Endothelial cell of umbilical vein (primary cell): Measurements from ENCODE around the gene KLF17. TPM values are rescaled to one million over a fixed set of nuclear protein-coding genes. Genes with fewer than 3 reads are reported as not detected.

Experiments used
- BruUV-seq: library from RNA; stranded (reverse); fragments of 400-500 nt; replicated peaks from 2 replicates; lab custom pipeline; 2021; lab: Mats Ljungman, UMichigan
- CTCF ChIA-PET: fragments of 300-600, 350-600 bp; sonication (Branson Sonifier 250); formaldehyde crosslinking; loops from one replicate; lab custom pipeline; 2021; ENCODE audit warnings: antibody characterized with exemption, inconsistent platforms; lab: Charles Lee
- POLR2A ChIA-PET: fragments of 300-600, 350-600 bp; sonication (Branson Sonifier 250); formaldehyde crosslinking; loops from one replicate; lab custom pipeline; 2021; ENCODE audit warnings: antibody characterized with exemption, inconsistent platforms; lab: Charles Lee
- DNase-seq: peaks from one replicate; pipeline ENCODE4 v3.0.0-alpha.2; 2011; ENCODE audit warnings: low read depth, low spot score
- FAIRE-seq: peaks from 2 replicates; lab custom pipeline; 2011; peaks lifted over from hg19 to GRCh38; lab: Jason Lieb, UNC
- H2AFZ ChIP-seq: 2 replicates; pipeline ENCODE4 v1.6.0; 2012; ENCODE audit warnings: low read depth, low read length, control low read depth, inconsistent platforms
- H3K27ac ChIP-seq: 2 replicates; pipeline ENCODE4 v1.5.1; 2011; ENCODE audit warnings: low read depth, mild to moderate bottlenecking, control low read depth, low read length, moderate library complexity; ENCODE audit not compliant: insufficient read depth
- H3K27me3 ChIP-seq, 2 experiments: 2 replicates each; pipeline versions ENCODE4 v1.6.0 to v1.6.1; 2011; ENCODE audit warnings: low read length in 2 of 2, mixed read lengths in 1 of 2; ENCODE audit not compliant: control insufficient read depth in 2 of 2, insufficient read depth in 2 of 2
- H3K36me3 ChIP-seq, 2 experiments: 2 replicates in 1 of 2; 3 replicates in 1 of 2; pipeline ENCODE4 v1.5.1; 2011; ENCODE audit warnings: low read length in 2 of 2, mild to moderate bottlenecking in 1 of 2, moderate library complexity in 1 of 2; ENCODE audit not compliant: control insufficient read depth in 2 of 2, insufficient read depth in 2 of 2; ENCODE audit errors: extremely low read depth in 1 of 2
- H3K4me1 ChIP-seq: 3 replicates; pipeline ENCODE4 v1.5.1; 2011; ENCODE audit warnings: mild to moderate bottlenecking, low read length; ENCODE audit not compliant: control insufficient read depth, insufficient read depth; ENCODE audit errors: extremely low read depth
- H3K4me2 ChIP-seq: 2 replicates; pipeline ENCODE4 v1.6.1; 2011; ENCODE audit warnings: low read length, control low read depth, mixed read lengths; ENCODE audit not compliant: insufficient read depth
- H3K4me3 ChIP-seq, 3 experiments: fragments of 200-600 bp in 1 of 3; sonication (generic), shearing (Covaris generic) in 1 of 3; replicated peaks in 1 of 3; 2 replicates each; pipeline ENCODE4 v1.5.1; 2011 to 2016; ENCODE audit warnings: control low read depth in 3 of 3, low read length in 3 of 3, mild to moderate bottlenecking in 2 of 3, inconsistent platforms in 1 of 3, low read depth in 1 of 3, moderate library complexity in 1 of 3; ENCODE audit not compliant: insufficient read depth in 1 of 3
- H3K79me2 ChIP-seq: 2 replicates; pipeline ENCODE4 v1.6.0; 2012; ENCODE audit warnings: low read length, inconsistent platforms; ENCODE audit not compliant: control insufficient read depth, insufficient read depth
- H3K9ac ChIP-seq: replicated peaks from 2 replicates; pipeline ENCODE3; 2011; ENCODE audit warnings: low read length, control low read depth; ENCODE audit not compliant: insufficient read depth; ENCODE audit errors: extremely low read depth
- H3K9me1 ChIP-seq: replicated peaks from 3 replicates; pipeline ENCODE4 v1.6.0; 2011; ENCODE audit warnings: mild to moderate bottlenecking, low read length; ENCODE audit not compliant: control insufficient read depth, insufficient read depth; ENCODE audit errors: extremely low read depth
- H3K9me3 ChIP-seq: replicated peaks from 2 replicates; pipeline ENCODE4 v1.5.1; 2012; ENCODE audit warnings: low read length, inconsistent platforms; ENCODE audit not compliant: control insufficient read depth, insufficient read depth
- H4K20me1 ChIP-seq: replicated peaks from 2 replicates; pipeline ENCODE3; 2011; ENCODE audit warnings: mild to moderate bottlenecking, low read length; ENCODE audit not compliant: control insufficient read depth, insufficient read depth; ENCODE audit errors: extremely low read depth
- CTCF ChIP-seq, 2 donors: IDR thresholded peaks; 1 replicate in 1 of 2; 2 replicates in 1 of 2; pipeline ENCODE4 v1.5.1; 2011; ENCODE audit warnings: low read length in 2 of 2, mild to moderate bottlenecking in 2 of 2, moderate library complexity in 2 of 2, control low read depth in 1 of 2, inconsistent platforms in 1 of 2, low read depth in 1 of 2; ENCODE audit not compliant: insufficient read depth in 1 of 2; ENCODE audit errors: extremely low read depth in 1 of 2
- EZH2 ChIP-seq: IDR thresholded peaks from 2 replicates; pipeline ENCODE4 v1.6.1; 2012; ENCODE audit warnings: borderline replicate concordance, low read depth, mild to moderate bottlenecking, moderate library complexity, low read length, inconsistent platforms; ENCODE audit not compliant: severe bottlenecking
- FOS ChIP-seq: IDR thresholded peaks from 2 replicates; pipeline ENCODE4 v1.6.1; 2011; ENCODE audit warnings: mild to moderate bottlenecking, low read length, moderate library complexity, borderline replicate concordance; ENCODE audit not compliant: insufficient read depth
- GATA2 ChIP-seq: IDR thresholded peaks from 2 replicates; pipeline ENCODE4 v1.7.0; 2011; ENCODE audit warnings: low read depth, mild to moderate bottlenecking, moderate library complexity, mixed read lengths, low read length; ENCODE audit not compliant: insufficient read length, insufficient read depth
- JUN ChIP-seq: IDR thresholded peaks from 2 replicates; pipeline ENCODE4 v1.6.1; 2011; ENCODE audit warnings: borderline replicate concordance, low read depth; ENCODE audit not compliant: insufficient read length, insufficient read depth
- MAX ChIP-seq: IDR thresholded peaks from 2 replicates; pipeline ENCODE4 v1.6.1; 2011; ENCODE audit not compliant: insufficient read depth, insufficient read length
- MYC ChIP-seq: IDR thresholded peaks from one replicate; pipeline ENCODE4 v1.6.1; 2011; ENCODE audit warnings: mild to moderate bottlenecking, low read depth, low read length
- POLR2A ChIP-seq: IDR thresholded peaks from 2 replicates; pipeline ENCODE4 v1.6.1; 2012; ENCODE audit warnings: low read depth, mild to moderate bottlenecking, control low read depth, low read length
- POLR2AphosphoS5 ChIP-seq: IDR thresholded peaks from 2 replicates; pipeline ENCODE4 v1.6.1; 2012; ENCODE audit warnings: low read depth, mild to moderate bottlenecking, control low read depth, low read length, moderate library complexity; ENCODE audit not compliant: insufficient read depth
- dilution Hi-C: fragments of 300-500 bp; cut with MboI; formaldehyde crosslinking; loops from one replicate; pipeline ENCODE4 v1.15.0; 2019; ENCODE audit warnings: low sequenced_read_pairs; ENCODE audit not compliant: extremely low pct_ligation_motif_present
- intact Hi-C: fragments of 100-400 bp; cut with micrococcal nuclease; formaldehyde crosslinking; loops from one replicate; pipeline ENCODE4 v1.10.0; 2022
- polyA plus RNA-seq, 4 experiments: library from polyadenylated mRNA; depleted of rRNA in 3 of 4; stranded (reverse) in 3 of 4; unstranded in 1 of 4; fragments of >200 nt; gene quantifications; 2 replicates each; pipeline versions ENCODE4 v1.2.1 to v1.2.3, GENCODE V29; 2011 to 2012; ENCODE audit warnings: missing spikeins in 1 of 4
- total RNA-seq: library from RNA; stranded (reverse); gene quantifications from 2 replicates; pipeline ENCODE4 v1.2.3, GENCODE V29; 2021

KLF17 gene
- total and polyA plus RNA-seq, 2 donors (not counting 3 experiments of a cell fraction or from before 2014, with no cell fraction given) = not detected

- CTCF ChIA-PET = interaction anchor here (0.8 to 2.2 kb wide), 3 partner anchors 9 to 64 kb away, joined by 3 to 8 read pairs (median 3); no protein-coding TSS in a partner anchor
- Histone ChIP-seq H3K27ac (no peak overlapping the region), H4K20me1 (no peaks in the 10 kb centered on the region), H3K9ac (no peak overlapping the region), H3K4me2 (no peak overlapping the region), H3K4me1 (no peaks in the 10 kb centered on the region), H3K9me1 (no peaks in the 10 kb centered on the region), H3K27me3 (peaks cover 3 to 4% of the 10 kb centered on the region in 2 experiments), H3K79me2 (no peaks in the 10 kb centered on the region), H2AFZ (no peak overlapping the region), H3K9me3 (no peaks in the 10 kb centered on the region), H3K36me3 (no peaks in the 10 kb centered on the region), H3K4me3 (no peak overlapping the region)
- DNase-seq (no peak), FAIRE-seq (no peak)
- POLR2A ChIA-PET = no interaction called here
- no TSS peak for BruUV-seq
- intact Hi-C loops = no loop called here
- dilution Hi-C loops = no loop called here
- TF ChIP-seq GATA2 (no peak), POLR2AphosphoS5 (no peak), EZH2 (no peak), CTCF (IDR thresholded peaks at IDR 0.05; ENCODE audit: extremely low read depth in 1 of 2, insufficient read depth in 1 of 2, low read depth in 1 of 2, low read length in 2 of 2) (no peak), POLR2A (no peak), MYC (no peak), FOS (no peak), MAX (no peak), JUN (no peak)
Observed at GRCh38 chr1:44112486-44112885, 6.1 kb upstream of the KLF17 start.
